NB4 (cell line): ENCODE measurements around the gene LILRB5.

Source experiments
- CTCF ChIP-seq: IDR thresholded peaks from one replicate; pipeline ENCODE4 v1.5.1; 2012; ENCODE audit warnings: low read depth, low read length
- MYC ChIP-seq: IDR thresholded peaks from 2 replicates; pipeline ENCODE4 v1.6.1; 2011; ENCODE audit warnings: low read depth, low read length
- POLR2A ChIP-seq: IDR thresholded peaks from 2 replicates; pipeline ENCODE4 v1.6.1; 2011; ENCODE audit warnings: mild to moderate bottlenecking; ENCODE audit not compliant: insufficient read length; ENCODE audit errors: extremely low read depth
- TF ChIP-seq, protein P1 (sequence below): IDR thresholded peaks from 2 replicates; pipeline ENCODE4 v1.6.1; 2011; ENCODE audit warnings: low read depth, low read length

GRCh38 chr19:54209811-54210494 lies 47.1 kb downstream of the LILRB5 start:
- TF ChIP-seq CTCF = no peak
- no peak for TF ChIP-seq POLR2A
- TF ChIP-seq, protein P1, sequence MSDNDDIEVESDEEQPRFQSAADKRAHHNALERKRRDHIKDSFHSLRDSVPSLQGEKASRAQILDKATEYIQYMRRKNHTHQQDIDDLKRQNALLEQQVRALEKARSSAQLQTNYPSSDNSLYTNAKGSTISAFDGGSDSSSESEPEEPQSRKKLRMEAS = no peak
- no peak for TF ChIP-seq MYC
